GM12878 (cell line): ENCODE measurements around the gene MGAT5. TPM values are rescaled to one million over a fixed set of nuclear protein-coding genes. Genes with fewer than 3 reads are reported as not detected.

ENCODE experiments used
- ASH2L ChIP-seq: fragments of 300-600, 200-600 bp; sonication (generic); IDR thresholded peaks from 2 replicates; pipeline ENCODE4 v1.6.1; 2017; ENCODE audit warnings: low read depth, mild to moderate bottlenecking, borderline replicate concordance
- ATF7 ChIP-seq: fragments of 450-650 bp; IDR thresholded peaks from 2 replicates; pipeline ENCODE4 v1.6.1; 2016; ENCODE audit warnings: low read depth, mild to moderate bottlenecking
- BCL11A ChIP-seq: IDR thresholded peaks from 2 replicates; pipeline ENCODE4 v1.6.1; 2011; ENCODE audit warnings: low read depth, low read length
- CBFB ChIP-seq: IDR thresholded peaks from 2 replicates; pipeline ENCODE4 v1.6.1; 2016; ENCODE audit warnings: antibody characterized with exemption, low read depth
- CREB1 ChIP-seq: IDR thresholded peaks from 2 replicates; pipeline ENCODE4 v1.6.1; 2012; ENCODE audit warnings: low read depth, mild to moderate bottlenecking, inconsistent platforms
- DPF2 ChIP-seq: fragments of 450-650 bp; IDR thresholded peaks from 2 replicates; pipeline ENCODE4 v1.6.1; 2017; ENCODE audit warnings: mild to moderate bottlenecking
- EED ChIP-seq: sonication (generic); IDR thresholded peaks from 2 replicates; pipeline ENCODE4 v1.6.1; 2016; ENCODE audit warnings: antibody characterized with exemption, low read depth
- ETV6 ChIP-seq, 2 experiments: fragments of 450-650 bp in 1 of 2; IDR thresholded peaks in 1 of 2; conservative IDR thresholded peaks in 1 of 2; 2 replicates each; pipeline ENCODE4 v1.6.1; 2014; ENCODE audit warnings: antibody characterized with exemption in 1 of 2, borderline replicate concordance in 1 of 2, low read depth in 1 of 2, mild to moderate bottlenecking in 1 of 2, moderate library complexity in 1 of 2
- IKZF1 ChIP-seq: fragments of 450-650 bp; conservative IDR thresholded peaks from 2 replicates; pipeline ENCODE4 v1.6.1; 2017; ENCODE audit warnings: antibody characterized with exemption, mild to moderate bottlenecking
- IKZF2 ChIP-seq, 2 experiments: fragments of 450-650 bp; IDR thresholded peaks; 2 replicates each; pipeline ENCODE4 v1.6.1; 2017; ENCODE audit warnings: mild to moderate bottlenecking in 2 of 2, moderate library complexity in 2 of 2
- IRF4 ChIP-seq: IDR thresholded peaks from 2 replicates; pipeline ENCODE4 v1.6.1; 2011; ENCODE audit warnings: low read depth, low read length
- KDM1A ChIP-seq: fragments of 200-600 bp; sonication (generic); IDR thresholded peaks from 2 replicates; pipeline ENCODE4 v1.6.1; 2016; ENCODE audit warnings: borderline replicate concordance
- MEF2B ChIP-seq: fragments of 450-650 bp; IDR thresholded peaks from 2 replicates; pipeline ENCODE4 v1.6.1; 2018; ENCODE audit warnings: mild to moderate bottlenecking, moderate library complexity; ENCODE audit not compliant: partially characterized antibody, poor library complexity, severe bottlenecking
- MTA2 ChIP-seq: fragments of 450-650 bp; IDR thresholded peaks from 2 replicates; pipeline ENCODE4 v1.6.1; 2016; ENCODE audit warnings: low read depth, mild to moderate bottlenecking, moderate library complexity
- MTA3 ChIP-seq: IDR thresholded peaks from 2 replicates; pipeline ENCODE4 v1.6.1; 2012; ENCODE audit warnings: low read length, inconsistent platforms, borderline replicate concordance
- NBN ChIP-seq: fragments of 450-650 bp; IDR thresholded peaks from 2 replicates; pipeline ENCODE4 v1.6.1; 2016
- NRF1 ChIP-seq: conservative IDR thresholded peaks from 2 replicates; pipeline ENCODE4 v1.6.1; 2011; ENCODE audit warnings: mild to moderate bottlenecking, low read depth, low read length, improper control_type of control experiment
- PML ChIP-seq: IDR thresholded peaks from 2 replicates; pipeline ENCODE4 v1.6.1; 2012; ENCODE audit warnings: low read length, inconsistent platforms
- POLR2AphosphoS2 ChIP-seq: IDR thresholded peaks from 2 replicates; pipeline ENCODE4 v1.6.1; 2011; ENCODE audit warnings: low read depth, mild to moderate bottlenecking, low read length, improper control_type of control experiment, moderate library complexity
- POU2F2 ChIP-seq: IDR thresholded peaks from 3 replicates; pipeline ENCODE4 v1.6.1; 2011; ENCODE audit warnings: low read depth, mild to moderate bottlenecking, low read length, borderline replicate concordance
- RUNX3 ChIP-seq: IDR thresholded peaks from 2 replicates; pipeline ENCODE4 v1.6.1; 2012; ENCODE audit warnings: low read length, inconsistent platforms
- SRF ChIP-seq, 2 experiments: IDR thresholded peaks; 2 replicates each; pipeline ENCODE4 v1.6.1; 2011; ENCODE audit warnings: low read depth in 2 of 2, low read length in 2 of 2, mild to moderate bottlenecking in 1 of 2, moderate library complexity in 1 of 2
- TAF1 ChIP-seq: IDR thresholded peaks from 2 replicates; pipeline ENCODE4 v1.6.1; 2011; ENCODE audit warnings: mild to moderate bottlenecking, low read depth, low read length, borderline replicate concordance
- TARDBP ChIP-seq: IDR thresholded peaks from 2 replicates; pipeline ENCODE4 v1.6.1; 2016; ENCODE audit warnings: borderline replicate concordance
- TBL1XR1 ChIP-seq: IDR thresholded peaks from 2 replicates; pipeline ENCODE4 v1.6.1; 2012; ENCODE audit warnings: low read depth, low read length, improper control_type of control experiment
- TCF12 ChIP-seq: IDR thresholded peaks from 2 replicates; pipeline ENCODE4 v1.6.1; 2011; ENCODE audit warnings: low read depth, mild to moderate bottlenecking, low read length
- ZNF24 ChIP-seq: fragments of 450-650 bp; IDR thresholded peaks from 2 replicates; pipeline ENCODE4 v1.6.1; 2017; ENCODE audit warnings: antibody characterized with exemption, mild to moderate bottlenecking
- polyA plus RNA-seq, 11 experiments: library from polyadenylated mRNA; depleted of rRNA in 4 of 11; unstranded in 6 of 11; stranded (reverse) in 5 of 11; fragments of >200 nt; fragmentation: Nextera tagmentation in 4 of 11; fragmentation: Illumina TruSeq in 1 of 11; extraction: Ambion mirVana in 4 of 11; extraction: Trizol in 1 of 11; gene quantifications; 1 replicate in 1 of 11; 2 replicates in 10 of 11; pipeline versions ENCODE4 v1.2.1 to v1.2.3, GENCODE V29; 2011 to 2016; ENCODE audit warnings: inconsistent platforms in 2 of 11, missing spikeins in 2 of 11, low read depth in 1 of 11
- total RNA-seq, 4 experiments: library from RNA; depleted of rRNA in 3 of 4; stranded (reverse); fragments of >200 nt in 3 of 4; fragmentation: Illumina TruSeq in 1 of 4; extraction: Trizol in 1 of 4; gene quantifications; 2 replicates each; pipeline versions ENCODE4 v1.2.1 to v1.2.3, GENCODE V29; 2013 to 2021
- TF ChIP-seq, protein P1 (sequence below): fragments of 450-650 bp; IDR thresholded peaks from 2 replicates; pipeline ENCODE4 v1.6.1; 2017; ENCODE audit warnings: mild to moderate bottlenecking, moderate library complexity
- TF ChIP-seq, protein P2 (sequence below): fragments of 450-650 bp; IDR thresholded peaks from 2 replicates; pipeline ENCODE4 v1.6.1; 2016; ENCODE audit warnings: mild to moderate bottlenecking

MGAT5 gene
- total and polyA plus RNA-seq, 10 of the 15 experiments (the other 5 are each of a cell fraction or from before 2014, with no cell fraction given): 4.9 to 104 (median 36.2) TPM

DNA sequence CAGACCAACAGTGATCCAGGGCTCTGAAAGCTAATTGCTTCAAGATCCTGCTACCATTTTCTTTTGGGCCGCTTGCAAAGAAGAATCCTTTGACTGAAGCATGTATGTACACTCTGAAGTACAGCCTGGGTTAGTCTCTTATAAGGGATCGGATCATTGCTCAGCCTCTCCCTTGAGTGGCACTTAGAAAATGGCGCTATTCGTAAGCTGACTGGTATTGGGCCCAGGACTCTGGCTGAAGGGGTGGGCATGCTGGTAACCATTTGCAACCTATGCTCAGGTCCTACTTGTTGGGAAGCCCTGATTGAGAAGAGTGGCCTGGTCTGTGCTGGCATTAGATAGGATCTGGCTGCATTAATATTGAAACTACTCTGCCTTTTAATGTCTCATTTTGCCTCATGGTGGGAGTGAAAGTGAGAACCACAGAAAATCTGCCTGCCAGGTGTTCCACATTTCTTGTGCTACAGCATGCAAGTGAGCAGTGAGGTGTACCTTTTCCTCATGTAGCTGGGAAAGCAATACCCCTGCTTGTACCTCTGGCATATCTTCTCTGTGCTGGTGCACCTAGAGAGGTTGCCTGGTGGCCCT lies 661 bp upstream of the MGAT5 start (continued):
- TF ChIP-seq, protein P1, sequence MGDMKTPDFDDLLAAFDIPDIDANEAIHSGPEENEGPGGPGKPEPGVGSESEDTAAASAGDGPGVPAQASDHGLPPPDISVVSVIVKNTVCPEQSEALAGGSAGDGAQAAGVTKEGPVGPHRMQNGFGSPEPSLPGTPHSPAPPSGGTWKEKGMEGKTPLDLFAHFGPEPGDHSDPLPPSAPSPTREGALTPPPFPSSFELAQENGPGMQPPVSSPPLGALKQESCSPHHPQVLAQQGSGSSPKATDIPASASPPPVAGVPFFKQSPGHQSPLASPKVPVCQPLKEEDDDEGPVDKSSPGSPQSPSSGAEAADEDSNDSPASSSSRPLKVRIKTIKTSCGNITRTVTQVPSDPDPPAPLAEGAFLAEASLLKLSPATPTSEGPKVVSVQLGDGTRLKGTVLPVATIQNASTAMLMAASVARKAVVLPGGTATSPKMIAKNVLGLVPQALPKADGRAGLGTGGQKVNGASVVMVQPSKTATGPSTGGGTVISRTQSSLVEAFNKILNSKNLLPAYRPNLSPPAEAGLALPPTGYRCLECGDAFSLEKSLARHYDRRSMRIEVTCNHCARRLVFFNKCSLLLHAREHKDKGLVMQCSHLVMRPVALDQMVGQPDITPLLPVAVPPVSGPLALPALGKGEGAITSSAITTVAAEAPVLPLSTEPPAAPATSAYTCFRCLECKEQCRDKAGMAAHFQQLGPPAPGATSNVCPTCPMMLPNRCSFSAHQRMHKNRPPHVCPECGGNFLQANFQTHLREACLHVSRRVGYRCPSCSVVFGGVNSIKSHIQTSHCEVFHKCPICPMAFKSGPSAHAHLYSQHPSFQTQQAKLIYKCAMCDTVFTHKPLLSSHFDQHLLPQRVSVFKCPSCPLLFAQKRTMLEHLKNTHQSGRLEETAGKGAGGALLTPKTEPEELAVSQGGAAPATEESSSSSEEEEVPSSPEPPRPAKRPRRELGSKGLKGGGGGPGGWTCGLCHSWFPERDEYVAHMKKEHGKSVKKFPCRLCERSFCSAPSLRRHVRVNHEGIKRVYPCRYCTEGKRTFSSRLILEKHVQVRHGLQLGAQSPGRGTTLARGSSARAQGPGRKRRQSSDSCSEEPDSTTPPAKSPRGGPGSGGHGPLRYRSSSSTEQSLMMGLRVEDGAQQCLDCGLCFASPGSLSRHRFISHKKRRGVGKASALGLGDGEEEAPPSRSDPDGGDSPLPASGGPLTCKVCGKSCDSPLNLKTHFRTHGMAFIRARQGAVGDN: no peak
- TF ChIP-seq PML: peak; percentile 13; the same call in 1 of the 2 replicates
- TF ChIP-seq IKZF1: peak; percentile 81
- no peak for TF ChIP-seq NRF1
- TF ChIP-seq ASH2L: no peak
- TF ChIP-seq IRF4: peak; percentile 95
- 0 out of 4 replicates have a peak, but pooled peaks of 1 of the 2 experiments have one; percentile 5 for TF ChIP-seq SRF (IDR thresholded peaks at IDR 0.05; ENCODE audit: low read depth in 2 of 2, low read length in 2 of 2)
- TF ChIP-seq EED: peak; percentile 97
- TF ChIP-seq BCL11A: peak; percentile 90
- TF ChIP-seq, protein P2, sequence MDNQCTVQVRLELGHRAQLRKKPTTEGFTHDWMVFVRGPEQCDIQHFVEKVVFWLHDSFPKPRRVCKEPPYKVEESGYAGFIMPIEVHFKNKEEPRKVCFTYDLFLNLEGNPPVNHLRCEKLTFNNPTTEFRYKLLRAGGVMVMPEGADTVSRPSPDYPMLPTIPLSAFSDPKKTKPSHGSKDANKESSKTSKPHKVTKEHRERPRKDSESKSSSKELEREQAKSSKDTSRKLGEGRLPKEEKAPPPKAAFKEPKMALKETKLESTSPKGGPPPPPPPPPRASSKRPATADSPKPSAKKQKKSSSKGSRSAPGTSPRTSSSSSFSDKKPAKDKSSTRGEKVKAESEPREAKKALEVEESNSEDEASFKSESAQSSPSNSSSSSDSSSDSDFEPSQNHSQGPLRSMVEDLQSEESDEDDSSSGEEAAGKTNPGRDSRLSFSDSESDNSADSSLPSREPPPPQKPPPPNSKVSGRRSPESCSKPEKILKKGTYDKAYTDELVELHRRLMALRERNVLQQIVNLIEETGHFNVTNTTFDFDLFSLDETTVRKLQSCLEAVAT: 0 out of 2 replicates have a peak, but pooled peaks have one; percentile 13
- TF ChIP-seq TBL1XR1: peak; percentile 70
- TF ChIP-seq ATF7: peak; percentile 38; the same call in 1 of the 2 replicates
- TF ChIP-seq DPF2: peak; percentile 79; the same call in 1 of the 2 replicates
- TF ChIP-seq CREB1: 0 out of 2 replicates have a peak, but pooled peaks have one; percentile 10
- TF ChIP-seq POLR2AphosphoS2: no peak
- peak in 1 of 2 experiments; percentile 93; a peak in 2 of 4 replicates for TF ChIP-seq ETV6 (conservative IDR thresholded peaks at IDR 0.05 in 1 of 2, IDR thresholded peaks at IDR 0.05 in 1 of 2; ENCODE audit: borderline replicate concordance in 1 of 2, low read depth in 1 of 2)
- TF ChIP-seq IKZF2 (IDR thresholded peaks at IDR 0.05): peak; percentile 79 to 84
- TF ChIP-seq KDM1A: no peak
- TF ChIP-seq MTA3: peak; percentile 85
- 0 out of 2 replicates have a peak, but pooled peaks have one; percentile 11 for TF ChIP-seq TAF1
- TF ChIP-seq TCF12: peak; percentile 99
- TF ChIP-seq MEF2B: peak; percentile 34
- 0 out of 2 replicates have a peak, but pooled peaks have one; percentile 74 for TF ChIP-seq CBFB
- no peak for TF ChIP-seq NBN
- TF ChIP-seq POU2F2: 0 out of 3 replicates have a peak, but pooled peaks have one; percentile 63
- no peak for TF ChIP-seq ZNF24
- peak; percentile 70 for TF ChIP-seq MTA2
- TF ChIP-seq RUNX3: peak; percentile 95
- TF ChIP-seq TARDBP: 0 out of 2 replicates have a peak, but pooled peaks have one; percentile 28
